PFSK-1 (cell line): Measurements from ENCODE around the gene MOSMO.

Experiments
- FOXP2 ChIP-seq: optimal IDR thresholded peaks from 2 replicates; pipeline ENCODE3; 2011; ENCODE audit warnings: borderline replicate concordance, control low read depth, inconsistent platforms; ENCODE audit not compliant: insufficient read depth; ENCODE audit errors: extremely low read length, extremely low read depth
- POLR2AphosphoS5 ChIP-seq: IDR thresholded peaks from 2 replicates; pipeline ENCODE4 v1.6.1; 2012; ENCODE audit warnings: low read depth, mild to moderate bottlenecking, control low read depth, low read length, moderate library complexity
- SIN3A ChIP-seq: IDR thresholded peaks from 2 replicates; pipeline ENCODE4 v1.6.1; 2012; ENCODE audit warnings: mild to moderate bottlenecking, low read length, moderate library complexity, borderline replicate concordance; ENCODE audit not compliant: insufficient read depth

GRCh38 chr16:22093996-22094395 lies 86.1 kb downstream of the MOSMO start:
- TF ChIP-seq FOXP2 (no peak), SIN3A (no peak), POLR2AphosphoS5 (no peak)
